GM18870 (cell line): Measurements from ENCODE around the gene ADARB2.
"Not testable (repeated sequence)": the region's sequence is repeated elsewhere in the genome, so short reads cannot be mapped to it uniquely, and the experiment has no call there.

ENCODE experiments used
- ATAC-seq: cut with Tn5 transposase; IDR thresholded peaks from one replicate; pipeline ENCODE4 v1.9.1; 2021; ENCODE audit warnings: moderate library complexity; ENCODE audit not compliant: unreplicated experiment

ADARB2 gene

DNA sequence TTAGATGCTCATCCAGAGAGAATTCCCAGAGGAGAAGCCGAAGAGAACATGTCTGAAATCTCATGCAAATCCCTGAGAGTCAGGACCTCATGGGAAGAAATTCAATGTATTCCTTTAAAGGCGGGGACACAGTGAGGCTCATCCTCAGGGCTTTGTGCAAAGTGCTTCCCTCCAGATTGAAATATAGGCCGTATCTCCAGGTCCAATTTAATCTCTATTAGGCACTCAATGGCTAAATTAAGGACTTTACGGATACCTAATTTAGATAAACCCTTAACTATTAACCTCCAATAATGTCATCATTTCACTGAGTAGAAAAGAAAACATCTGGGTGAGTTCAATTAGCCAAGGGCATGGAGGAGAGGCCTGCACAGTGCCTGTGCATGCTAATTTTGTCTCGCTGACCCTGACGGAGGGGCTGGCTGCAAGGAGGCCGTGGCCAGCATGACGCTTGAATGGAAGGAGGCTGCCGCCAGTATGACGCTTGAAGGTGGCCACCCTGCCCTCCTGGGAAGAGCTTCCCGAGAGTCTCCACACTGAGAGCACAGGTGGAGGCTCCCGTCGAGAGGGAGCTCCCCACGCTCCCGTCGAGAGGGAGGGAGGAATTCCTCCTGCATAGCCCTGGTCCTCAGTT lies 287.6 kb downstream of the ADARB2 start:
- no peak for ATAC-seq

DNA sequence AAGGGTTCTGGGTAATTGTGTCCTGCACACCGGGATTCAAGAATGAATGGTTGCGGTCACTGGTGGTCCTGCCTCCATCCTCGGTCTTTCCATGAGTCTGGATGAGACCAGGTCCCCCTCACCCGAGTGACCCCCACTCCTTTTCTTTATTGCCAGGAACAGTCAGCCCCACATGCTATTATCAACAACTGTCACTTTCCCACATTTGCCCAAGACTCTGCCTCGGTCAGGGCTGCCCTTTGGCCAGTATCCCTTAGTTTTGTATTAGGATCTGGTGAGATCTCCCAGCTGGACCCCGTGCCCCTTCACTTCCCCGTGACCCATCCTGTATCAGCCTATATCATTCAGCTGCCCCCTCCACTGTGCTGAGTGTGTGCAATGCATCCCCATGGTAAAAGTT lies 288.3 kb downstream of the ADARB2 start:
- ATAC-seq = no peak

DNA sequence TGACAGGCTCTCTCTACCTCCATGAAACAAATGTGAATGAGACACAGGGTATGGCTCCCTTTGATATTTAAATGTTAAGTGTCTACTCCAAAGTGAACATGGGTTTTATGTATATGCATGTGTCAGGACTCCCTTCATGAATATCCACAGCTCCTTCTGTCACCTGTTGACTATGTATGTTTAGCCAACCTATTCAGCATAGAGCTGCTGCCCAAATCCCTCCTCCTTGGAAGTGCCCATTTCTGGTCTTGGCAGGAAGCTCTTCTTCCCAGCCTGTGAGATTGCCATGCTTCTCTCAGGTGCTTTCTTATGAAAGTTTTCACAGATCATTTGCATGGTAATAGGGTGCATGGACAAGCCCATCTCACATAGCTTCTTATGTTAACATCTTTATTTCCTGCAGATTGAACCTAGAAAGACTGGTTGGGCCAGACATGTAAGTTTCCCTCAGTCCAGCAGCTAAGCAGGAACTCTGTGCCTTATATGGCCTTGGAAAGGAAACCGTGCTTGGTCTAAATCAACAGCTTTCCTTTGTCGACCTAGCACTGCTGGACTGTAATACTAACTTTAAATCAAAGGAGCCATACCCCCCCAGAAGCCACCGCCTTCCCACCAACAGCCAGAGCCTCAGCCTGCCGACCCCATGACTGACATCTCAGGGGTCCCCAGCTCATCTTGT lies 288.9 kb downstream of the ADARB2 start:
- no peak for ATAC-seq

DNA sequence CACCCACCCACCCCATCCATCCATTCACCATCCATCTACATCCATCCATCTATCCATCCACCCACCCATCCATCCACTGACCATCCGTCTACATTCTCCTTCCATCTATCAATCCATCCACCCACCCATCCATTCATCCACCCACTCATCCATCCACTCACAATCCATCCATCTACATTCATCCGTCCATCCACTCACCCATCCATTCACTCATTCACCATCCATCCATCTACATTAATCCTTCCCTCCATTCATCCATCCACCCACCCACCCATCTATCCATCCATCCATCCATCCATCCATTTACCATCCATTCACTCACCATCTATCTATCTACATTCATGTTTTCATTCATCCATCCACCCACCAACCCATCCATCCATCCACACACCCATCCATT lies 292.5 kb downstream of the ADARB2 start:
- no peak for ATAC-seq

DNA sequence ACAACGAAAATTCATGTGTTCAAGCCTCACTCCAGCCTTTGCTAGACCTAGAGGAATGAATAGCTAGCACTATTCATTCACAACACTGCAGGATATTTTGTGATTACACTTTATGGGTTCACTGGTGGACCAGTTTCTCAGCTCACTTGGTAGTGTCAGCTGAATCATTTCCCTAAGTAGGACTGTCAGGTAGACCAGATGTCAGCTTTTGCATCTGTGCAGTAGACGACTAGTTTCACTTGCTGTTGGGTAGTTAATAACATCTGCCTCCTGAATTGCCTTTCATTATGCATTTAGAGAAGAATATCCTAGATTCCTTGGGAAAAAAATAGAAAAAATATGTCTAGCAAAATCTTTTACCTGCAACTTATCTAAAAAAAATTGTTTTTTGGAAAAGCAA lies 296.4 kb downstream of the ADARB2 start:
- ATAC-seq = no peak

DNA sequence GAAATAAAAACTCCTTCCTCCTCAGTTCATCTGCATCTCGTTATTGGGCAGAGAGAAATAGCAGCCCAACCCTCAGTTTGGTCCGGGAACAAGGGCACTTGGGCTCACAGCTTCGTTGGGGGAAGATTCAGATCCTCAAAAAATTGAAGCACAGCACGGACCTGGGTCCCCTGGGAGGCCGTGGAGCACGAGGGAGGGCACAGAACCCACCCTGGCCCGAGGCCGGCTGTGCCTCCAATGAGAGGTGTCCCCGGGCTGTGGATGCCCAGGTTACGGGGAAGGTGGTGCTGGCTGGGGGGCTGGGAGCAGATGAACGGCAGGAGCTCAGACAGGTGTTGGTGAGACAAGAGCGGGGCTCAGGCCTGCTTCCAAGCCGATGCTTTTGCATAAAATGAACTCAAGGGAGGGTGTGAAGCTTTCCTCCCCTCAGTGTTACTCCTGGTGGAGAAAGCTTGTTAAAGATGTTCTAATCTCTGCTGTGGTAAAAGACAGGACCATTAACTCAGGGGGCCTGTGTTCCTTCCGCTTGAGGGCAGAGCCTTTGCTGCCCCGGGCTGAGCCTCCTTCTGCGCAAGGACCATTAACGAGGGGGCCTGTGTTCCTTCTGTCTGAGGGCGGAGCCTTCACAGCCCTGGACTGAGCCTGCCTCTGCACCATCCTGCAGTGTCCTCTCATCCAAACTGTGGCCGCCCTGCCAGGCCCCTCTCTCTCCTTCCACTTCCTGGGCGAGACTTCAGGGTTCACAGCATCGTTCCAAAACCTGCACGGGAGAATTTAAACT lies 302.2 kb downstream of the ADARB2 start:
- ATAC-seq = no peak

DNA sequence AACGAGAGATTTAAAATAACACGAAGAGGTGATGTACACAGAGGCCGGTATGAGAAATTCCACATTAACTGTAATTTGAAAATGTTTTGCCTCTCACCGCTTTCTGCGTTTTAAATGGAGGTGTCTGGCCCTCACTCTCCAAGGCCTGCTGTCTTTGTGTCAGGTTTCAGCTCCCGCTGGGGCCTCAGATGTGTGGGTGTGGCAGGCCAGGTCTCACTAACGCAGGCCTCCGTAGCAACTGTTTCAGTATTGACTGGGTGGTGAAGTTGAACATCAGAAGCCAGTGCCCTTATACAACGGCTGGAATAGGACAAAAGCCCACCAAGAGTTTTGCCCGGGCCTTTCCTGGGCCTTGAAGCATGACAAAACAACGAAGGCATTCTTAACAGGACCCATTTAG lies 303.1 kb downstream of the ADARB2 start:
- ATAC-seq = no peak

DNA sequence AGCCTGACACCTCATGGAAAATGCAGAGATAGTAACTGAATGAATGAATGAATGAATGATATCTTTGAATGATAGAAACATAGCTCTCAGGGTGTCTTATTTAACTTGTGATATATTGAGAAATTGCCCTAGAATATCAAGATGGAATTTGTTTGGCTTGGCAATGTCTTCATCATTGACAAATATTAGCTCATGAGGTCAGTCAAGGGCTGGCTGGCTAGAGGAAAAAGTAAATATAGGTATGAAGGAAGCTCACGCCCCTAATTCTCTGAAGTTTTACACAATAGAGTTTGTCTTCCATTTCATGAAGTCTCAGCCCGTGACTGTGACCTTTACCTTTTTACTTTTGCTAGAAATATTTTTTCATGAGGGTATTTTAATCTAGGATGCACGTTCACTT lies 305.2 kb downstream of the ADARB2 start:
- ATAC-seq = no peak

DNA sequence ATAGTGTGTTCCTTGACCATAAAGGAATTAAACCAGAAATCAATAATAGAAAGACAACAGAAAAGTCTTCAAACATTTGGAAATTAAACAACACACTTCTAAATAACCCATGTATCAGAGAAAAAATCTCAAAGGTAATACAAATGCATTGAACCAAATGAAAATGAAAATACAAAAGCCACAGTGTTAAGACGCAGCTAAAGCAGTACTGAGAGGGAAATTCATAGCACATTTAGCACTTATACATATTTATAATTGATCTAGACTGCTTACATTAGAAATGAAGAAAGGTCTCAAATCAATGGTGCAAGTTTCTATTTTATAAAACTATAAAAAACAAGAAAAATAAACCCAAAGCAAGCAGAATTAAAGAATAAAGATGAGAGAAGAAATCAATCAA lies 306.1 kb downstream of the ADARB2 start:
- no peak for ATAC-seq

DNA sequence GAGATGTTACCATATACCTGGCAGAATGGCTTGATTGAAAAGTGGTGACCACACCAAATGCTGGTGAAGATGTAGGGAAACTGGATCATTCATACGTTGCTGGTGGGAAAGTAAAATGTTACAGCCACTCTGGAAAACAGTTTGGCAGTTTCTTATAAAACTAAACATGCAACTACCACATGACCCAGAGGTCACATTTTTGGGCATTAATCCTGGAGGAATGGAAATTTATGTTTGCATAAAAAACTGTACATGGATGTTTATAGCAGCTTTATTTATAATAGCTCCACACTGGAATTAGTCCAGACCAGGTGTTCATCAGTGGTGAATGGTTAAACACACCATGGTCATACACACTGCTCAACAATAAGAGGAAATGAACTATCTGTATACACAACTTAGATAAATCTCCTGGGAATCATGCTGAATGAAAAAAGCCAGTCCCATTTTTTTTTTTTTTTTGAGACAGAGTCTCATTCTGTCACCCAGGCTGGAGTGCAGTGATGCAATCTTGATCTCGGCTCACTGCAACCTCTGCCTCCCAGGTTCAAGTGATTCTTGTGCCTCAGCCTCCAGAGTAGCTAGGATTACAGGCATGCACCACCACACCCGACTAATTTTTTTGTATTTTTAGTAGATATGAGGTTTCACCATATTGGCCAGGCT lies 309.7 kb downstream of the ADARB2 start:
- ATAC-seq = not testable (repeated sequence)

DNA sequence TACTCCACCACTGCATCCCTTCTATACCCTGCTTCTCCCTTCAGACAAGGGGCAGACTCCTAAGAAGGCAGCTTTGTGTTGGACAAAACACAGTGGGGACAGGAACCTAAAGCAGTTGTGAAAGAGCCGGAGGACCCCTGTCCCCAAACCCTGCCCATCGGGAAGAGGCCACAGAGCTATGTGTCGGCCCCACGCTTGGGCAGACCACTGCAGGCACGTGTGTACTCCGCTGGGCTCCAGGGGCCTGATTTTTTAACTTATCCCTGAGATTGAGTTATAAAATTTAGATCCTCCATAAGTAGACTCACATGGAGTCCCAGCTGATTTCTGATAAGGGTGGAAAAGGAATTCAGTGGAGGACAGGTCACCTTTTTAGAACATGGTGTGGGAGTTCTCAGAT lies 310.5 kb downstream of the ADARB2 start:
- no peak for ATAC-seq

DNA sequence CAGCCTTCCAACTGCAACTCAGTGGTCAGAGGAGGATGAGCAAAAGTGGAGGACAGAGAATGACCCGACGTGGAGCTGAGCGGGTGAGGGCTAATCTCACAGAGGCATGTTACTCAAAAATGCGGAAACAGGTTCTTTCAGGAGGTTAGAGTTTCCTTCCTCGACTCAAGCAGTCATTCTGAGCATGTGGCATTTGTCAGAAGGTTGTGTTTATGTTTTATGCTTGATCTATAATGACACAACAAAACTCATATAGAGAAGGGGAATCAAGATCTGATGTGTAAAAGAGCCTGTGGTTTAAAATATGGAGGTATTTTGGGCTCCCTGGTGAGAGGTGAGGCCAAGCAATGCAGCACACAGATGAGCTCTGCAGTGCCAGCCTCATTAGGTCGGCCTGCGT lies 311.4 kb downstream of the ADARB2 start:
- ATAC-seq = no peak

DNA sequence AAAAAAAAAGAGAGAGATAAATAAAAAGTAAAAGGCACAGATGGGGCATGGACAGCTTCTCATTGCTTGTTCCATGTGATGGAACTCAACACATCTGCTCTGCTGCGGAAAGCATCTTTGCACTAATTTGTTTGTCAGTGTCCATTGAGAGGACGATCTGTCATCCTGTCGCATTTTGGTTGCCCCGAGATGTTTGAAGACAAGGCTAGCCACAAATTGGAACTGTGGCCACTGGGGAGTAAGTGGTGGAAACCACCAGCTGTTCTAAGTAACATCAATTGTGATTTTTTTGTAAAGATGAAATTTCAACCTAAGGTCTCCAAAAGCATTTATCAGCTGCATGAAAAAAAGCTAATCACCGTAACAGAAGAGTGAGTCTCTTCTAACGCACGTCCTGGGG lies 312.7 kb downstream of the ADARB2 start:
- ATAC-seq = no peak

DNA sequence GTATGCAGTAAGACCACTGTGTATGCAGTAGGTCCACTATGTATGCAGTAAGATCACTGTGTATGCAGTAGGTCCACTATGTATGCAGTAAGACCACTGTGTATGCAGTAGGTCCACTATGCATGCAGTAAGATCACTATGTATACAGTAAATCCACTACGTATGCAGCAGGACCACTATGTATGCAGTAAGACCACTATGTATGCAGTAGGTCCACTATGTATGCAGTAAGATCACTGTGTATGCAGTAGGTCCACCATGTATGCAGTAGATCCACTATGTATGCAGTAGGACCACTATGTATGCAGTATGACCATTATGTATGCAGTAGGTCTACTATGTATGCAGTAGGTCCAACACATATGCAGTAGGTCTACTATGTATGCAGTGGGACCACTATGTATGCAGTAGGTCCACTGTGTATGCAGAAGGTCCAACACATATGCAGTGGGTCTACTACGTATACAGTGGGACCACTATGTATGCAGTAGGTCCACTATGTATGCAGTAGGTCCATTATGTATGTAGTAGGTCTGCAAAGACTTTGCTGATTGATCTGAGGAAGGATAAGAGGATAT lies 313.6 kb downstream of the ADARB2 start:
- no peak for ATAC-seq

DNA sequence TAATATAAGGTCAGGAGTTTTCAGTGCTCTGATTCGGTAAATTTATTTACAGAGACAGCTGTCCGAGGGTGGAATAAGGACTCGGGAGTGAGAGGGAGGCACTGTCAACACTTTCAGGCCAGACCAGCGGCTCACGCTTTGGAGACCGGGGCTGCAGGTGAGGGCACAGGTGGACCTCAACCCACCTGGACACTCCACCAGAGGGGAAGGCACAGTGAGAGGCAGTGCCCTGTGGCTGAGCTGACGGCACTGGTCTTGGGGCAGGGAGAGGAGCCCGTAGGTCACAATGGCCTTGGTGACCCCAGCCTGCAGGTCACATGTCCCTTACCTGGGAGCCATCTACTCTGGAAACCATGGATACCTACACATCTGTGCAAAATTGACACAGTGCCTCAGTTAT lies 315.1 kb downstream of the ADARB2 start:
- no peak for ATAC-seq

DNA sequence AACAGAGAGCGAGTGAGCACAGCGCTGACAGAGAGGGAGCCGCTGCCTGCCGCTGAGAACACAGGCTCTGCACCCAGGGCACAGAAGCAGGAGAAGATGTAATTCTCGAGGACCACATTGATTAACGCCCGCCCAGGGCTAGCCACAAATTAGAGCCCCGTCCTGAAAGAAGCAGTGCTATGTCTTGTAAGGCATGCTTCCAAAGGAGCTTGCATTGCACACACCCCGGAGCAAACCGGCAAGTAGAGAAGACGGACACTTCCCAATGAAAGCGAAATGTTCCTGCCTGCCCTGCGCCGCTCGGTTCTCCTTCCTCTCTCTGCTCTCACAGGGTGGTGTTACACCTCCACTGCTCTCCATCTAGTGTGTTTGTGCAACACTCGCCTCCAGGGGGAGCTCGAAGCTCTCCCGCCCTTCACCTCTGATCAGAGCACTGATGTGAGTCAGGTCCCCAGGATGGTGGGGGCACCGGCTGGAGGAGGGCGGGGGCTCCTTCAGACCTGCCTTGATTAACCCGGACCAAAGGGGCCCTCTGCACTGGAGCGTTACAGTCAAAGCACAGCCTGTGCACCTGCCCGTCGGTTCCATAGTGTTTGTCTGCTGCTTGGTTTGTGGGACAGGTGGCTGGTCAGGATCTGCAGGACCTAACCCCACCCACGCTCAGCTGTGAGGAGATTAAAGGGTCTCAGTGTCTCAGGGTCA lies 316.5 kb downstream of the ADARB2 start:
- peak; percentile 91 for ATAC-seq

DNA sequence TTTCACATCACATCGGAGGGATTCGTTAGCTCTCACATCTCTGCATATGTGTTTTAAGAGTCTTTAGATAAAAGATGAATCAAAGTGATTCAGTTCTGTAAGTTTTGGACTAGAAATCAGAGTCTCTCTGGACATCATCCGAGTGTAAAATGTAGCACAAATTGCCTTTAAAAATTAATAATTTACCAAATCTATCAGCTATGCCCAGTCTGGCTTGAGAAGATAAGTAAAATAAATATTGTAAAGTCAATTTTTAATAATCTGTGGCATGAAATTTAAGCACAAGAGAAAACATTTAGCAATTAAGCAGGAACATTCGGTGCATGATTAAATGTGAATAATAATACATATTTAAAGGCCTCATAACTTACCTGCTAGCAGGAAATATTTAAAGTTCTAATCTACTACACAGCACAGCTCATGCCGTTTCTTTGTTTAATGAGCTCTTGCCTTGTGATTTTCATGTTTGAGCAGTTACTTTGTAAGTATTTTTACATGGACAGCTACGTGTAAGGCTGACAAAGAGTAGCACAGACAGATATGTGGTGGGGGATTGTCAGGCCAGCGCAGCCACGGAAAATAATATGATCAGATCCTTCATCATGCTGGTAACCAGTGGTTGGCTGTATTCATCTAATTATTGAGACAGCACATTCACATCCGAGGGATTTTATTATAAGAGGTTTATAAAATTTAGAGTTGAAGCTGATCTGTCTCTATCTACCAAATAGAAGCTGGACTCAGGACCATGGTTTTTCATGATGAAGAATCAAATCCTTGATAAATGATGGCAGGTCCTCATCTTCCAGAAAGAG lies 317.3 kb downstream of the ADARB2 start:
- ATAC-seq = no peak

DNA sequence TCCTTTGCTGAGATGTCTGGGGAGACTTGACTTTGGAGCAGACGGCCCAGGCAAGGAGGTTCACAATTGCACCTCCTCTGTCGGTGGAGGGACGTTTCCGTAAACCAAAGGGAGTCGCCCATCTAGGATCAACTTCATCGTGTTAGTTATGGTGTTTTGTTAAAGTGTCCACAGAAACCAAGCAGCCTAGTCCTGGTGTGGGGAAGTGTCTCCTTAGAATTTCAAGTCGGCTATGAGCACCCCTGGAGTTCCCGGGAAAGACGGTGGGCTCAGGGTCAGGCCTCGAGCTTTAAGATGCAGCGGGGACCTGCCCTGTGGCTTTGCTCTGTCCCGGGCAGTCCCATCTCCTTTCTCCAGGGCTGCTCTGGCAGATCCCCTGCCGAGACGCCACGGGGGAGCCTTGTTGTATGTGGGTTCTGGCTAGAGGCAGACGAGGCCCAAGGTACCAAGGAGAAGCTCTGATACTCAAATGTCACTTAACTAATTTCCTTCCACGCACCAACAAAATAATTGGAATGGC lies 319.2 kb downstream of the ADARB2 start:
- ATAC-seq = no peak

DNA sequence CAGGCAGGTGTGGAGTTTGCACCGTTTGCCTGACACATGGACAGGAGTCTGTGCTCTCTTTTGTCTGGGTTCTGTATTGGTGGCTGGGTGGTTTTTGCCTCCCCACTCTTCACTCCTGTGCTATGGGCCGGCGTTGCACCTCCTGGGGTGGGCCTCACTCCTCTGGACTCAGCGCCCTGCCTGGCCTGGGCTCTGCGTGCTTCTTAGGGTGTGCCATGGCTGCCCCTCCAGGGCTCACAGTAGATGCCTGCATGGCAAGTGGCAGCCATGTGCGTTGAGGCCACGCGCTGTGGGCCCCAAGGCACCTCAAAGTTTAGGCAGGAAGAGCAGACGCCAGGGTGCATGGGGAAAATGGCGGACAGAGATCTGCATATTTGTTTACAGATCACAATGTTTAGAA lies 319.8 kb downstream of the ADARB2 start:
- no peak for ATAC-seq
